ENCODE measurements around the gene TRIM47.

- TF ChIP-seq CTCF (conservative IDR thresholded peaks at IDR 0.05) (no peak), EZH2 (IDR thresholded peaks at IDR 0.05; ENCODE audit: low read depth) (no peak)
Measured at GRCh38 chr17:75845933-75846691, 32.3 kb downstream of the TRIM47 start.
